ENCODE data around the gene CD200.
A peak's percentile ranks its signal among the peaks of the same experiment; 100 is the strongest.

The CD200 gene

DNA sequence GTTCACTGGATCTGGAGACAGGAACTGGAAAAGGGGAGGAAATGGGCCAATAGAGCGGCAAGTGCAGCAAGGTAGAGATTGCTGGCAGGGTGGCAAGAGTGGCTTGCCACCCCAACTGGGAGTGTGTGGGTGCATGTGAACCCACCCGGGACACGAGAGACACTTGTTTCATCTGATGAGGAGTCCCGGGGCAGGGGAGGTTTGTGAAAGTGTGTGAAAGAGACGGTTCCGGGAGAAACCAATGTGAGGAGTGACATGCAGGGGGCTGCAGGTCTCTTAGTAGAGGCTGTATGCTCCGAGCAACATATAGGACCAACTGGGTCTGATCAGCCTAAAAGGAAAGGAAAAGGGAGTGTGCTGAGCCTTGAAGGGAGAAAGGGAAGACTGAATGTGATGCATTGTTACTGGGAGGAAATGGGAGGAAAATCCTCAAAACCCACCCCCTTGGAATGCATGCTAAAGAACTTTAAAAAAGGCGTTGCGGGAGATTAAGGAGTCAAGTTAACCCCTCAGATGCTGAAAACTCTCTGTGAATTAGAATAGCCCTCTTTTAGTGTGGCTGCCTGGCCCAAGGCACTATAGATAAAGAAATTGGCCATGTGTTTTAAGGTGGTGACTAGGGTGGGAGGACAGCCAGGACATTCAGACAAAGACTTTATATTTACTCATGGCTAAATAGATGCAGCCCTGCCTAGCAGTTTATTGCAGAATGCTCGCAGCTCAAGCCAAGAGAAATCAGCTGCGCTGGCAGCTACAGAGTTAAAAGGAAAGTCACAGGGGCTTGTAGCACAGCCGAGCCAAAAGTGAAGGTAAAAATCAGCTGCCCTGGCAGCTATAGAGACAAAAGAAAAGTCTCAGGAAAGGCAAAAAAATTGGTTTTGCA lies 29.8 kb upstream of the CD200 start:
- H3K4me3 ChIP-seq (ENCODE audit: low read depth, low read length), result peak overlapping the region; percentile 55
- TF ChIP-seq, protein P1, sequence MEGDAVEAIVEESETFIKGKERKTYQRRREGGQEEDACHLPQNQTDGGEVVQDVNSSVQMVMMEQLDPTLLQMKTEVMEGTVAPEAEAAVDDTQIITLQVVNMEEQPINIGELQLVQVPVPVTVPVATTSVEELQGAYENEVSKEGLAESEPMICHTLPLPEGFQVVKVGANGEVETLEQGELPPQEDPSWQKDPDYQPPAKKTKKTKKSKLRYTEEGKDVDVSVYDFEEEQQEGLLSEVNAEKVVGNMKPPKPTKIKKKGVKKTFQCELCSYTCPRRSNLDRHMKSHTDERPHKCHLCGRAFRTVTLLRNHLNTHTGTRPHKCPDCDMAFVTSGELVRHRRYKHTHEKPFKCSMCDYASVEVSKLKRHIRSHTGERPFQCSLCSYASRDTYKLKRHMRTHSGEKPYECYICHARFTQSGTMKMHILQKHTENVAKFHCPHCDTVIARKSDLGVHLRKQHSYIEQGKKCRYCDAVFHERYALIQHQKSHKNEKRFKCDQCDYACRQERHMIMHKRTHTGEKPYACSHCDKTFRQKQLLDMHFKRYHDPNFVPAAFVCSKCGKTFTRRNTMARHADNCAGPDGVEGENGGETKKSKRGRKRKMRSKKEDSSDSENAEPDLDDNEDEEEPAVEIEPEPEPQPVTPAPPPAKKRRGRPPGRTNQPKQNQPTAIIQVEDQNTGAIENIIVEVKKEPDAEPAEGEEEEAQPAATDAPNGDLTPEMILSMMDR (IDR thresholded peaks at IDR 0.05; ENCODE audit: low read depth, low read length), result no peak

DNA sequence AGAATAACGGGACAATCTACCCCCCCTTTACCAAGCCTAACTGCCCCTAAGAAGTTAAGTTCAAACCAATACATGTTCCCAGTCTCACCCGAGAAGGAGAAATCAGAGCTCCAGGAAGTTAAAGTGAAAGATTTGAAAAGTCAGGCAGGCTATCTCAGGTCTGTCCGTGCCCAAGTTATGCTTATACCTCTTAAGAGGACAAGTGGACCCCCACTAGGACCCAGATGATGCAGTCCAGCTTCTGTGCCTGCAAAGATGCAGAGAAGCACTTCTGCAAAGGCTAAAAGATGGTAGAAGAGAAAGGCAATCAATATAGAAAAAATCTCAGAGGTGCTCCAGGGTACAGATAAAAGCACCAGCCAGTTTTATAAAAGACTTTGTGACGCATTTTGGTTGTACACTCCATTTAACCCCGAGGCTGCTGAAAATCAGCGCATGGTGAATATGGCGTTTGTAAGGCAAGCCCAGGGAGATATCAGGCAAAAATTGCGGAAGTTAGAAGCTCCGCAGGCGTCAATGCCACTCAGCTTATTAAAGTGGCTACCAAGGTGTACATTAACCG lies 29.1 kb upstream of the CD200 start:
- H3K4me3 ChIP-seq (ENCODE audit: low read depth, low read length), result peak overlapping the region; percentile 55
- TF ChIP-seq, protein P1 (IDR thresholded peaks at IDR 0.05; ENCODE audit: low read depth, low read length), result no peak

DNA sequence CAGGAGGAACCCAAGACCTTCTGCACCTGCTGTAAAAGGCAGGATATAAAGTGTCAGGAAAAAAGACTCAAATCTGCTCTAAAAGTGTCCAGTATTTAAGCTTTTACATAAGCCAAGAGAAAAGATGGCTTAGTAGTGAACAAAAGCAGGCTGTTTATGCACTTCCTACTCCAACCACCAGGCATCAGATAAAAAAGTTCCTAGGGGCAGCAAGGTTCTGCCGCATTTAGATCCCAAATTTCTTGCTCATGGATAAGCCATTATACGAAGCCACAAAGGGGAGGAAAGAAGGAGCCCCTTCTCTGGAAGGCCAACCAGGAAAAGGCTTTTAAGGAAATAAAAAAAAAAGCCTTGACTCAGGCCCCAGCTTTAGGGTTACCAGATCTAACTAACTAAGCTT lies 28.3 kb upstream of the CD200 start:
- H3K4me3 ChIP-seq (ENCODE audit: low read depth, low read length), result no peak overlapping the region
- TF ChIP-seq, protein P1 (IDR thresholded peaks at IDR 0.05; ENCODE audit: low read depth, low read length), result 0 out of 2 replicates have a peak, but pooled peaks have one; percentile 15

DNA sequence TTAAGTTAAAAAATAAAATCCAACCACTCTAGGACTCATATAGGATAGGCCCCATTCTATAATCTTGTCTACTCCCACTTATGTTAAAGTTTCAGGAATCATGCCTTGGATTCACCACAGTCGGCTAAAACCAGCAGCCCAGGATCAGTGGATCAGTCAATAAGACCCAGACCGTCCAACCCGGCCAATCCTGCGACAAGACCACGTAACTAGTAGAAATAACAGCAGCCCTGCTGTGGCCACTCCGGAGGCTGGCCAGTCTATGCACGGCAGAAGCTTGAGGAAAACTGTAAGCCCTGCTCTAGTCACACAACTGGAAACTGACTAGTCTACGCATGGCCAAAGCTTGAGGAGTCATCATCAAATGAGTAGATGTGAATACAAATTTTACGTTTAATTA lies 26.1 kb upstream of the CD200 start:
- no peak overlapping the region for H3K4me3 ChIP-seq (ENCODE audit: low read depth, low read length)
- TF ChIP-seq, protein P1 (IDR thresholded peaks at IDR 0.05; ENCODE audit: low read depth, low read length), result no peak

DNA sequence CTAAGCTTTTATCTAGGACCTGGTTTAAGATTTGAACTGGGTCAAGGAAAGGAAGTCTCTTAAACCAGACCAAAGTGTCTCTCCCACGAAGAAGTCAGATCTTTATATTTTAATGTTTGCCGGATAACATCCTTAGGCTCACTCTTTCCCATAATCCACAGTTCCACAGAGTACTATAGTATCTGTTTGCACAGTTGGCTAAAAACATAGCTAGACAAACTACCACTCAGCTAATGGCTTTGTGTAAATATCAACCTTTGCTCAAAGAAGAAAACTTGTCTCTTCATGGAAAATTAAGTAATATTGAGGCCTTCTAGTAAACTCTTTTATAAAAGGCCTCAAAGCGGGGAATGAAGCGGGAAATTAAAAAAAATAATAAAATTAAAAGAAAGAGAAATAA lies 25.4 kb upstream of the CD200 start:
- TF ChIP-seq, protein P1 (IDR thresholded peaks at IDR 0.05; ENCODE audit: low read depth, low read length), result no peak
- H3K4me3 ChIP-seq (ENCODE audit: low read depth, low read length), result no peak overlapping the region

DNA sequence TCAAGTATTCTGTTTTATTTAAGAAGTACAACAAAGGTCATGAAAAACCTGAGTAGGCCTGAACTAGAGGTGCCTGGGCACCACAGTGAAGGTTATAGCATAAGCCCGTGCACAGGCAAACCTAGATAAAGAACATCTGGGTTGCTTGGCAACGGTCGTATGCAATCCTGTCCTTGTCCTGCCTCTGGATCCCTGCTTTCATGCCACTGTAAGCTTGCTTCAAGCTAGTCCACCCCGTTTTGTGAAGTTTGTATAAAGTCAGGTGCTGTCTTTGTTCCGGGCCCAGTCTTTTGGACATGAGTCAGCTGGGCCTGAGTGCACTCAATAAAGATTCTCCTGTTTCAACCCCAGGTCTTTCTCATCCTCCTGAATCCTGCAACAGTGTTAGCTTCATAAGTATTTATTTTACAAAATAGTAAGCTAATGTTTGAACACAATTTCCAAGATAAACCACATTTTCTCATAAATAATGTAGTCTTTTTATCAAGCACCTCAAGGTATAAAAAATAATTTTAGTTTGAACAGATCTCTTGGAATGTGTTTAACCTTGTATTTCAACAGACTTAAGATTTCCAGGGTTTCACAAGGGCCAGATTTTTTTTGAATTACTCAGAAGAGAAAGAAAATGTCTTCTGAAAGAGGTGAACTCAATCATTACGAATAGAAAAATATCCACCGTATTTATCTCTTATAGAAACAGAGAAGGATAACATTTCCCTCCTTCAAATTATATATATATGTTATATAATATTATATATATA lies 24.6 kb upstream of the CD200 start:
- no peak overlapping the region for H3K4me3 ChIP-seq (ENCODE audit: low read depth, low read length)

More for the DNA sequence above, 24.6 kb upstream of the CD200 start:
- TF ChIP-seq, protein P1 (IDR thresholded peaks at IDR 0.05; ENCODE audit: low read depth, low read length), result no peak
